Inflammatory macrophage treated with lipopolysaccharide for 1 hour (primary cell): ENCODE measurements around the gene ANKRD28.
"Not testable (repeated sequence)": the region's sequence is repeated elsewhere in the genome, so short reads cannot be mapped to it uniquely, and the experiment has no call there.

ENCODE experiments used
- DNase-seq, 2 donors: peaks; one replicate each; pipeline ENCODE4 v3.0.0-alpha.2; 2020 to 2022

ANKRD28 gene

DNA sequence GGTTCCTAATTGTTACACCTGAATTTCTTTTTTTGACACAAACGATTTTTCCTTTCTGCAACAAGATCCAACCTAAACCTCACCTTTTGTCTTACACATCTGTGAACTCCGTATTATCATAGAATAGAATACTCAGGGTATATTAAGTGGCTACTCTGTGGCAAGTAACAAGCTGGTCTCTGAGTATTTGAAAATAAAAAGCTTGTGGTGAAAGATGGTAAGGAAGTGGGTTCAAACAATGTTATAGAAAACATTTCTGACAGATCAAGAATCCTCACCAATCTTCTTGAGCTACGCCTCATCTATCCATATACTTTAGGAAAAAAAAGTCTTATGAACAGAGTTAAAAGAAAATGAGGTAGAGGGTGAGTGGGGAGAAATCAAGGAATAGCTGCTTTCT, 3.5 kb upstream of the ANKRD28 start:
- DNase-seq = no peak

GRCh38 chr3:15800780-15801179, 3.0 kb upstream of the ANKRD28 start:
- DNase-seq = no peak

GRCh38 chr3:15800327-15800726, 2.5 kb upstream of the ANKRD28 start:
- DNase-seq = no peak

DNA sequence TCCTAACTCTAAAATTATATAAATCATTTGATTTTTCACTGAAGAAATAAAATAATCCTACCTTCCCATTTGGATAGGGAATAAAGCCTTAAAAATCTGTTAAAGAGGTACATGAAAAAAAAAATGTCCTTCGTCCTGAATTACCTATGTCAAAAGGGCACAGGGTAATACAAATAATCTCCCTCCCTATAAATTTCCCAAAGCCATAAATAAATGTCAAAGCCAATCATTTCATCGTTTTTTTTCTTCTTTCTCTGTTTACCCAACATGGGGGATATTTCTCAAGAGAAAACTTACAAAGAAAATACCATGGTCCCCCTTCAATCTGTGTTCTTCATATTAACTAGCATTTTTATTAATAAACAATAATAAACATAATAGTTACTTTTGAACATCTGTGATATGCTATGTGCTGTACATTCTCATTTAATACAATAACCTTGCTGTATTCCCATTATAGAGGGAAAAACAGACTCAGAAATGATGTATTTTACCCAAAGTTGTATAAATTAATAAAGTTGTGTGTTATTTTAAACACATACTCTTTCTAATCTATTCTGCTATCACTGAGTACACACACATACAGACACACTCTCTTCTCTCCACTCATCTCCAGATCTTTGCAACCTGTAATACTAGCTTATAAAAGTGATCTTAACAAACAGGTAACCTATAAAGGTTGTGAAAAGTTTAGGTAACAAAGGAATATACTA, 910 bp upstream of the ANKRD28 start:
- DNase-seq = no peak

DNA sequence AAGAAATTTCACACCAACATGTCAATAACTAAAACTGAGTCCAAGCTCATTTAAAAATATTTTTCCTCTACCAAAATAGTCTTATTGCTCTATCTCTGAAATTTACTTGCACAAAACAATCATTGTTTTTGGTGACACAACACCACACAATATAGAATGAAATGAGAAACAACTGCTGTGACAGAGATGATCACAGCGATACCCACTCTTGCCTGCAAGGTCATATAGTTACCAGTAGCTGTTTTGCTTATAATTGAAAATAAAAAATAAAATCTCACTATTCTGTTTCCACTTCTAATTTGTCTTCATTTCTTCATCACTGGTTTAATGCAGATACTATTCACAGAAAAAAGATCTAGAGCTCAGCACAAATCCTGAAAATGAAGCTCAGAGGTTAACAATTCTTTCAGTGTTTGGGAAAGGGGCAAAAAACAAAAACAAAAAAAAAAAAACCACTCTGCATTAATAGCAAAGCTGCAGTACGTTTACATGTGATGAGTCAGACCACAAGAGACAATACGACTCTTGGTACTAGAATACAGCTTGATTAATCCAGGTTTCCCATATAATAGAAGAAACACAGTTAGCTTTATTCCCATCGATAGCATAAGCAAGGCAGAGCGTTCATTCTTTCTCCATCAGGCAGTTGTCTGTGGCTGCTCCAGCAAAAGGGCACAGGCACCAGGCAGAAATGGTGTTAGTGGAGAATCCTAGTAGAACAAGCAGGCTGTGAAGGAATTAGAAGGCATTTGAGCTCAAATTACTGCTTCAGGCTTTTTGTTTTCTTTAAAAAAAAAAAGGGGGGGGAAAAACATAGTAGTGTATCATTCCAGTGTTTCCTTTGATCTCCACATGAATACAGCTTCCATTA, 773 bp downstream of the ANKRD28 start:
- peak; percentile 38 to 47 for DNase-seq

GRCh38 chr3:15796331-15796730, 1.4 kb downstream of the ANKRD28 start:
- DNase-seq = peak in 1 of 2 donors; percentile 35

DNA sequence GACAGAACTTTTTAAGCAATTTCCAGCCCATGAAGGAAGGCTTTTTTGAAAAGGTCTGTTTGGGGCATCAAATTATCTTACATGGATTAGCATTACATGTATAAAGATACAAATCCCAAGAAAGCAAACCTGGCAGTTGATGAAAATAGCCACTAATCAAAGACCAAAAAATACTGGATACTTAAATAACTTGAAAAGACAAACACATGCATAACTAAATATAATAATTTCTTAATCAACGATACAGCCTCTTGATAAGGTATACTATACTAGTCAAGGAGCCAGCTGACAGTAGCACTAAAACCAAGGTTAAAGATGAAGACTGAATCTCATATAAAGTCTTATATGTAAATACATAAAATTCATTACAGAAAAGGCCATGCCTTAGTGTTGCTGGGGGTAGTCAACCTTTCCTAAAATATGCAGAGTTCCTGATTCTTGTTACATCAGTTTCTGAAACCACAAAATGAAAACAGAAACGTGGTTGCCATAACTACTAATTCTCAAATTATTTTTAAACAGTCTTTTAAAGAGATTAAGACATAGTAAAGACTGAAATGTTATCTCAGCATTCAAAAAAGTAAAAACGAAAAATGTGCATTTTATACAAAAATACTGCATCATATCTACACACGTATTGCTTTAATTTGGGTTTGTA, 2.0 kb downstream of the ANKRD28 start:
- peak; percentile 72 to 91 for DNase-seq

- peak; percentile 31 to 58 for DNase-seq
Observed at GRCh38 chr3:15794842-15795650, 2.7 kb downstream of the ANKRD28 start.

DNA sequence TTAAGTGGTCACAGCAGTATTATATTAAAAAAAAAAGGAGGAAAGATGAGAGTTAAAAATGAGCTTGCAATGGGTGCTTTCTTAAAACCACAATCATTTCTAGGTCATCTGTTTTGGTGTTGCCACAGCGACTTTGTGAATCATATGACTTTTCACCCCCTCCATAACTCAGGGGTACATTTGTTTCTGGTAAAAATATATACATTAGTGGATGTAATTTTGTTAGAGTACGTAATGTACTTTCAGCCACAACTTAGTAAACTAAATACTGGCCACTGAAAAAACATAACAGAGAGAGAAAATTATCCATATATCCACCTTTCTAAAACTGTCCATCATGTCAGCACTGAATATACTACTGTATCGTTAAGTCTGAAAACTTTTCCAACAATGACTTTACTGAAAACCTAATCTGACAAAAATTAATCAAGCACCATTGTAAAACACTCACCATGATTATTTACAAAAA, 3.4 kb downstream of the ANKRD28 start:
- peak; percentile 65 to 67 for DNase-seq

DNA sequence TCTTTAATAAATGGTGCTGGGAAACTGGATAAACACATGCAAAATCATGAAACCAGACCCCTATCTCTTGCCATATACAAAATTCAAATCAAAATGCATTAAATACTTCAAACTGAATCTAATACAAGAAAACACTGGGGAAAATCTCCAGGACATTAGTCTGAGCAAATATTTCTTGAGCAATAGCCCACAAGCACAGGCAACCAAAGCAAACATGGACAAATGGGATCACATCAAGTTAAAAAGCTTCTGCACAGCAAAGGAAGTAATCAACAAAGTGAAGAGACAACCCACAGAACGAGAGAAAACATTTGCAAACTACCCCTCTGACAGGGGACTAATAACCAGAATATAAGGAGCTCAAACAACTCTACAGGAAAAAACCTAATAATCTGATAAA, 6.3 kb downstream of the ANKRD28 start:
- no peak for DNase-seq

GRCh38 chr3:15787941-15788340, 9.8 kb downstream of the ANKRD28 start:
- DNase-seq = no peak

DNA sequence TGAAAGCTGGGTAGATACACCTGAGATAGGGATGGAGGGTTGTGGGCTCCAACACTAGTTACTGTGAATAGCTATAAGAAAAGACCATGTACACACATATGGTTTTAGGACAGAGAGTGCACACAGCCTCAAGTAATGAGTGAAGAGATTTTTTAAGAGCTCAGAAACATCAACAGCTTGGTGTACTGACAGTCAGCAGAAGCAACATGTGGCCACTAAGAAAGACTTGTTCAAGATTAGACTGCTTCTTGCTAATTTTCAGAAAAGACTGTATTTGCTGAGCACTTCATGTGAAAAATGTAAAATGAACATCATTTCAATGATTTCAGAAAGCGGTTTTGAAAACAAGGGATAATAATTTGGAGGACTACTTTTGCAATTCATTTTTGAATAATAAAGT, 10.3 kb downstream of the ANKRD28 start:
- no peak for DNase-seq

- DNase-seq = no peak
Observed at GRCh38 chr3:15783361-15783969, 14.3 kb downstream of the ANKRD28 start.

- DNase-seq = no peak
Observed at GRCh38 chr3:15782429-15782828, 15.3 kb downstream of the ANKRD28 start.

GRCh38 chr3:15781637-15782402, 16.0 kb downstream of the ANKRD28 start:
- DNase-seq = no peak

- no peak for DNase-seq
Observed at GRCh38 chr3:15781131-15781530, 16.6 kb downstream of the ANKRD28 start.

DNA sequence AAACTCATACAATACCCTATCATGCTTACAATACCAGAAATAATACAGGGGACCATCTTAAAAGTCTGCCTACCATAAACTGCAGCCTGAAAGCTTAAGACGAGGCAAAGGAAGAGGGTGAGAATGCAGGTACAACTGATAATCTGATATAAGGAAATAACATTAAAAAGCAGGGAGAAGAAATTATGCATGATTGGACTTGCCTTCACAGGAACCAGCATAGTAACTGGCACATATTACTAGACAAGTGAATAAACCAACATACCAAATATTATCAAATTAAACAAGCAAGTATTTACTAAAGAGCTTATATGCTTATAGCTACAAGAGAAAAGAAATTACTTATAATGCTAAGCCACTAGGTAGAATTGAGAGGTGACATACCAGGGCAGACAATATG, 18.7 kb downstream of the ANKRD28 start:
- DNase-seq = no peak

GRCh38 chr3:15778332-15778858, 19.4 kb downstream of the ANKRD28 start:
- DNase-seq = no peak

GRCh38 chr3:15774931-15775560, 22.7 kb downstream of the ANKRD28 start:
- DNase-seq = not testable (repeated sequence)

DNA sequence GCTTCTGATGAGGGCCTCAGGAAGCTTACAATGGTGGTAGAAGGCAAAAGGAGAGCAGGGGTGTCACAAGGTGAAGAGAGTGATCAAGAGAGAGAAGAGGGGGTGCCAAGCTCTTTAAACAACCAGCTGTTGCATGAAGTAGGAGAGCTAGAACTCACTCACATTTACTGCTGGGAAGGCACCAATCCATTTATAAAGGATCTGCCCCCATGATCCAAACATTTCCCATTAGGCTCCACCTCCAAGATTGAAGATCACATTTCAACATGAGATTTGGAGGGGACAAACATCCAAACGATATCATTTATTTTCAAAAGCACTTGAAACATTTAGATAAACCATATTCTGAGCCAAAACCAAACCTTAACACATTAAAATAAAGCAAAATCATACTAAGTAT, 26.3 kb downstream of the ANKRD28 start:
- no peak for DNase-seq
